Activated B cell treated with CpG ODN at 0.5 μM for 24 hours (primary cell): ENCODE results near the gene KCNC1. TPM values are rescaled to one million over a fixed set of nuclear protein-coding genes. Genes with fewer than 3 reads are reported as not detected.

Experiments
- ATAC-seq: fragments of 200-7000 bp; cut with Tn5 transposase; one replicate; pipeline ENCODE4 v1.10.0; 2021; ENCODE audit warnings: low read depth, mild to moderate bottlenecking, moderate library complexity
- CTCF ChIA-PET: fragments of 350-600 bp; sonication (Branson Sonifier 250); formaldehyde crosslinking; loops from one replicate; lab custom pipeline; 2021; ENCODE audit warnings: antibody characterized with exemption; lab: Charles Lee
- POLR2A ChIA-PET: fragments of 350-600 bp; sonication (Branson Sonifier 250); formaldehyde crosslinking; loops from one replicate; lab custom pipeline; 2021; ENCODE audit warnings: antibody characterized with exemption; lab: Charles Lee
- DNase-seq: peaks from one replicate; pipeline ENCODE4 v3.0.0; 2022
- H3K27ac Mint-ChIP-seq: one replicate; pipeline ENCODE4 v1.8.0; 2020; ENCODE audit warnings: mixed read lengths
- H3K27me3 Mint-ChIP-seq: one replicate; pipeline ENCODE4 v1.8.0; 2021; ENCODE audit warnings: mixed read lengths
- H3K36me3 Mint-ChIP-seq: one replicate; pipeline ENCODE4 v1.8.0; 2021; ENCODE audit warnings: low read depth, mixed read lengths
- H3K4me1 Mint-ChIP-seq: one replicate; pipeline ENCODE4 v1.8.0; 2021; ENCODE audit warnings: mixed read lengths
- H3K4me3 Mint-ChIP-seq: one replicate; pipeline ENCODE4 v1.8.0; 2020; ENCODE audit warnings: mild to moderate bottlenecking, mixed read lengths
- H3K9me3 Mint-ChIP-seq: one replicate; pipeline ENCODE4 v1.8.0; 2020; ENCODE audit warnings: mixed read lengths
- intact Hi-C: fragments of 100-400 bp; cut with micrococcal nuclease; formaldehyde crosslinking; loops from one replicate; pipeline ENCODE4 v1.15.1; 2024
- total RNA-seq: library from RNA; stranded (reverse); gene quantifications from 2 replicates; pipeline ENCODE4 v1.2.3, GENCODE V29; 2022
- TF ChIP-seq, protein P1 (sequence below): fragments of 200-600 bp; IDR thresholded peaks from one replicate; pipeline ENCODE4 v1.8.0; 2022; ENCODE audit warnings: antibody characterized with exemption, mild to moderate bottlenecking

KCNC1 gene
- total RNA-seq, 1 donor from 2014 or later = not detected

DNA sequence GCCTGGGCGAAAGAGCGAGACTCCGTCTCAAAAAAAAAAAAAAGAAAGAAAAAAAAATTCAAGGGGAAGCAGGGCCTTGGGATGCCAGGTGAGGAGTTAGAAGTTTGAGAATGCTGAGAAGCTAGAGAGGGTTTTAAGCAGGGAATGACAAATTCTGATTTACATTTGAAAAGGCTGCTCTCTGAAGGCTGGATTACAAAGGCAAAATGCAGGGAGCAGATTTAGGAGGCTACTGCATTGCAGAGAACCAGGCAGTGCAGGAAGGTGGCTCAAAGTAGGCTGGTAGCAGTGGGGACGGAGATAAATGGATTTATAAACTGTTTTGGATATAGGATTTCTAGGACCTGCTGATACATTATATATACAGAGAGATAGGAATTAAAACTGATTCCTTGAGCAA lies 66.6 kb downstream of the KCNC1 start:
- DNase-seq (no peak), ATAC-seq (no peak)
- Mint-ChIP-seq H3K27me3 (no peaks in the 10 kb centered on the region), H3K4me1 (no peaks in the 10 kb centered on the region), H3K27ac (no peak overlapping the region), H3K4me3 (no peak overlapping the region), H3K9me3 (no peaks in the 10 kb centered on the region), H3K36me3 (peaks cover 9% of the 10 kb centered on the region)
- TF ChIP-seq, protein P1, sequence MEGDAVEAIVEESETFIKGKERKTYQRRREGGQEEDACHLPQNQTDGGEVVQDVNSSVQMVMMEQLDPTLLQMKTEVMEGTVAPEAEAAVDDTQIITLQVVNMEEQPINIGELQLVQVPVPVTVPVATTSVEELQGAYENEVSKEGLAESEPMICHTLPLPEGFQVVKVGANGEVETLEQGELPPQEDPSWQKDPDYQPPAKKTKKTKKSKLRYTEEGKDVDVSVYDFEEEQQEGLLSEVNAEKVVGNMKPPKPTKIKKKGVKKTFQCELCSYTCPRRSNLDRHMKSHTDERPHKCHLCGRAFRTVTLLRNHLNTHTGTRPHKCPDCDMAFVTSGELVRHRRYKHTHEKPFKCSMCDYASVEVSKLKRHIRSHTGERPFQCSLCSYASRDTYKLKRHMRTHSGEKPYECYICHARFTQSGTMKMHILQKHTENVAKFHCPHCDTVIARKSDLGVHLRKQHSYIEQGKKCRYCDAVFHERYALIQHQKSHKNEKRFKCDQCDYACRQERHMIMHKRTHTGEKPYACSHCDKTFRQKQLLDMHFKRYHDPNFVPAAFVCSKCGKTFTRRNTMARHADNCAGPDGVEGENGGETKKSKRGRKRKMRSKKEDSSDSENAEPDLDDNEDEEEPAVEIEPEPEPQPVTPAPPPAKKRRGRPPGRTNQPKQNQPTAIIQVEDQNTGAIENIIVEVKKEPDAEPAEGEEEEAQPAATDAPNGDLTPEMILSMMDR = no peak
- ChIA-PET CTCF (no interaction called here), POLR2A (no interaction called here)
- intact Hi-C loops = no loop called here

DNA sequence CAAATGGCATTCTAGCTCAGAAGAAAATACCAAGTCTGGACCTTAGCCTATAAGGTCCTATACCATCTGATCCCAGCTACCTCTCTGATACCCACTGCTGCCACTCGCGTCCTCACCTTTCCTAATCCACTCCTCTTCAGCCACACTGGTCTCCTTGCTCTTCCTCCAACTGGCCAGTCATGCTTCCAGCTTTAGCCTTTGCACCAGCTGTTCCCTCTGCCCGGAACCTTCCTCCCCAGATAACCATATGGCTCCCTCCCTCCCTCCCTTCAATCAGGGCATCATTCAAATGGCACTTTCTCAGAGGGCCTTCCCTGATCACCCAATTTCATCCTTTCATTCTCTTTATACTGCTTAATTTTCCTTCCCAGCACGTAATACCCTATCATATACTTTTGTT lies 67.9 kb downstream of the KCNC1 start:
- DNase-seq (no peak), ATAC-seq (no peak)
- intact Hi-C loops = no loop called here
- Mint-ChIP-seq H3K27me3 (no peaks in the 10 kb centered on the region), H3K27ac (no peak overlapping the region), H3K36me3 (peaks cover 13% of the 10 kb centered on the region), H3K9me3 (no peaks in the 10 kb centered on the region), H3K4me1 (no peaks in the 10 kb centered on the region), H3K4me3 (no peak overlapping the region)
- POLR2A ChIA-PET = no interaction called here
- CTCF ChIA-PET = no interaction called here
- TF ChIP-seq, protein P1 = no peak

DNA sequence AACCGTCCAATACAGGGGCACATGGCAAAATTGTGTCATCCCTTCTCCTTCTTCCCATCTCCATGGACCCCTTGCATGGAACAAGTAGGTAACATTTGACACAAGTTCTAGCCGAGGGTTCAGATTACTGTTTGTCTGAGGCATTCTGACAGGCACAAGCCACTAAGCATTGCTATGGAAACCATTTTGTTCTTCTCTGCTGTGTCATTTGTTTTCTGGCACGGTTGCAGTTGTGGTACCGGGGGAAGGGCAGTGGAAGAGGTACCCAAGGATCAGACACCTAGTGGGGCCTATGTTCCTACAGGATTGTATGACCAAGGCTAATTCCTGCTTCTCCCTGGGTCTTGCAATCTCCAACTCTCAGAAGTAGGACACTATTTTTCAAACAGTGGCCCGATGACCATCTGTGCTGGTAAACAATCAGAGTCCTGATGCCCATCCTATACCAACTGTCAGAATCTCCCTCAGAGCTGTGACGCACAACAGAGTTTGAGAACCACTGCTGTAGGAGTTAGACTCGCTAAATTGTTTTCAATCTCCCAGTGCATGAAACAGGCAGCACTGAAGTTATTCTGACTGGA lies 69.3 kb downstream of the KCNC1 start:
- ChIA-PET CTCF (no interaction called here), POLR2A (no interaction called here)
- intact Hi-C loops = no loop called here
- DNase-seq (no peak), ATAC-seq (no peak)
- no peaks in the 10 kb centered on the region for H3K4me1 Mint-ChIP-seq
- H3K4me3 Mint-ChIP-seq = no peak overlapping the region
- peaks cover 14% of the 10 kb centered on the region for H3K36me3 Mint-ChIP-seq
- H3K27ac Mint-ChIP-seq = no peak overlapping the region
- H3K9me3 Mint-ChIP-seq = no peaks in the 10 kb centered on the region
- H3K27me3 Mint-ChIP-seq = no peaks in the 10 kb centered on the region
- TF ChIP-seq, protein P1 = no peak

DNA sequence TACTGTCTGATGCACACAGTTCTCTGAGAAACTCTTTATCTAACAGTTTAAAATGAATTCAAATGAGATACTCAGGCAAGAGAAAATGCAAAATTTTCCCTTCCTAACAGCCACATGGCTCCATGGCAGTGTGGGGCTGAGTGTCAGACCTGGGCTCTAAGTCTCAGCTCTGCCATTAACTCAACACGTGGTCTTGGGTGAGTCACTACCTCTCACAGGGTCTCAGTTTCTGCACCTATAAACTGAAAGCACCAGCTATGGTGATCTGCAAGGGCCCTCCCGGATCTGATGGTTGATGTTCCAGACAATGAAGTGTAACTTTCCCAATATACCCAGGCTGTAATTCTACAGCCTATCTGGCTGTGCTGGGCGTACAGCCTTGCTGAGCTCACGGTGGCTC lies 70.5 kb downstream of the KCNC1 start:
- ChIA-PET CTCF (no interaction called here), POLR2A (no interaction called here)
- intact Hi-C loops = no loop called here
- Mint-ChIP-seq H3K4me1 (no peaks in the 10 kb centered on the region), H3K4me3 (no peak overlapping the region), H3K27me3 (no peaks in the 10 kb centered on the region), H3K27ac (no peak overlapping the region), H3K36me3 (peaks cover 12% of the 10 kb centered on the region), H3K9me3 (no peaks in the 10 kb centered on the region)
- TF ChIP-seq, protein P1 = no peak
- ATAC-seq (no peak), DNase-seq (no peak)

DNA sequence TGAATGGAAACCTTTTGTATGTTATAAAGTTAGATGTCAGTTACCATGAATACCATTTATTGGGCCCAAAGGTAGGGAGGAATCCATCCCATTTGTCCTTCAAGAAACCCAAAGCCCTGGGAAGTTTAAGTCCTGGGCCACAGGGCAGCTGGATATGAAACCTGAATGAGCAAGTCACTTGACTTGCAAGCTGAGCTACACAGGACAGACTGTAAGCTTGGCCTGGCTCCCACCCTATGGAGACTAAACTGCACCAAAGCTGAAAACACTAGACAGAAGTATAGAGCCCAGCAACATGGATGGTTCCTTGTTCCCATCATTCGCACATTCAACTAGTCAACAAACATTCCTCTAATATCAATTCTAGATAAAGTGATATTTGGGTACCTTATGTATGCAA lies 71.3 kb downstream of the KCNC1 start:
- Mint-ChIP-seq H3K36me3 (peaks cover 10% of the 10 kb centered on the region), H3K9me3 (no peaks in the 10 kb centered on the region), H3K27me3 (no peaks in the 10 kb centered on the region), H3K4me1 (no peaks in the 10 kb centered on the region), H3K4me3 (no peak overlapping the region), H3K27ac (no peak overlapping the region)
- ATAC-seq (no peak), DNase-seq (no peak)
- POLR2A ChIA-PET = no interaction called here
- CTCF ChIA-PET = no interaction called here
- TF ChIP-seq, protein P1 = no peak
- intact Hi-C loops = no loop called here
